Bronchial epithelial cell (primary cell): ENCODE data around the gene IRX2. TPM values are rescaled to one million over a fixed set of nuclear protein-coding genes. Genes with fewer than 3 reads are reported as not detected.

Experiments
- DNase-seq: peaks from one replicate; pipeline ENCODE4 v3.0.0-alpha.2; 2010; ENCODE audit warnings: low read depth
- FAIRE-seq: peaks from 2 replicates; lab custom pipeline; 2011; peaks lifted over from hg19 to GRCh38; lab: Jason Lieb, UNC
- H3K27me3 ChIP-seq: 2 replicates; pipeline ENCODE4 v1.5.1; 2011; ENCODE audit warnings: low read length; ENCODE audit not compliant: control insufficient read depth, insufficient read depth
- H3K36me3 ChIP-seq: 2 replicates; pipeline ENCODE4 v1.5.1; 2011; ENCODE audit warnings: low read length; ENCODE audit not compliant: control insufficient read depth, insufficient read depth
- H3K4me3 ChIP-seq: 2 replicates; pipeline ENCODE4 v1.5.1; 2011; ENCODE audit warnings: mild to moderate bottlenecking, low read depth, low read length, control low read depth
- CTCF ChIP-seq: IDR thresholded peaks from 2 replicates; pipeline ENCODE4 v1.5.1; 2011; ENCODE audit warnings: mild to moderate bottlenecking, moderate library complexity, low read length, control low read depth, inconsistent platforms; ENCODE audit not compliant: insufficient read depth, severe bottlenecking
- total RNA-seq: library from RNA; depleted of rRNA; stranded (reverse); fragments of >200 nt; gene quantifications from 2 replicates; pipeline ENCODE4 v1.2.1, GENCODE V29; 2014

IRX2 gene
- total RNA-seq, 1 donor from 2014 or later: 14.0 TPM

DNA sequence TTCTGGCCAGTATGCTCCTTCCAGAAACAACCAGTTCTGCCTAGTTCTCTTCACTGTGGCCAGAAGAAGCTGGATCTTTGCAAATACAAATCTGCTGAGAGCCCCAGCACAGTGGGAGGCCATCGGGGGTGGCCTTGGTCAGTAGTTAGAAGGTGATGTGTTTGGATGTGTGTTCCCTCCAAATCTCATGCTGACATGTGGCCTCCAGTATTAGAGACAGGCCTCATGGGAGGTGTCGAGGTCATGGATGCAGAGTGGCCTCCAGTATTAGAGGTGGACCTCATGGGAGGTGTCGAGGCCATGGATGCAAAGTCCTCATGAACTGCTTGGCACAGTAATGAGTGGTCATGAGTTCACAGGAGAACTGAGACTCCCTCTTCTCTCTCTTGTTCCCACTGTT is 7.6 kb upstream of the IRX2 start:
- Histone ChIP-seq H3K27me3 (no peaks in the 10 kb centered on the region), H3K4me3 (no peak overlapping the region), H3K36me3 (no peaks in the 10 kb centered on the region)
- no peak for FAIRE-seq
- no peak for TF ChIP-seq CTCF
- no peak for DNase-seq

- peak; percentile 91 for DNase-seq
- no peak for FAIRE-seq
- TF ChIP-seq CTCF: no peak
- Histone ChIP-seq H3K4me3 (no peak overlapping the region), H3K36me3 (no peaks in the 10 kb centered on the region), H3K27me3 (no peaks in the 10 kb centered on the region)
Measured at GRCh38 chr5:2758632-2759031, 7.2 kb upstream of the IRX2 start.

- Histone ChIP-seq H3K4me3 (no peak overlapping the region), H3K36me3 (no peaks in the 10 kb centered on the region), H3K27me3 (no peaks in the 10 kb centered on the region)
- peak; percentile 99 for DNase-seq
- TF ChIP-seq CTCF: no peak
- peak; percentile 93 for FAIRE-seq
Measured at GRCh38 chr5:2757563-2758351, 6.3 kb upstream of the IRX2 start.

DNA sequence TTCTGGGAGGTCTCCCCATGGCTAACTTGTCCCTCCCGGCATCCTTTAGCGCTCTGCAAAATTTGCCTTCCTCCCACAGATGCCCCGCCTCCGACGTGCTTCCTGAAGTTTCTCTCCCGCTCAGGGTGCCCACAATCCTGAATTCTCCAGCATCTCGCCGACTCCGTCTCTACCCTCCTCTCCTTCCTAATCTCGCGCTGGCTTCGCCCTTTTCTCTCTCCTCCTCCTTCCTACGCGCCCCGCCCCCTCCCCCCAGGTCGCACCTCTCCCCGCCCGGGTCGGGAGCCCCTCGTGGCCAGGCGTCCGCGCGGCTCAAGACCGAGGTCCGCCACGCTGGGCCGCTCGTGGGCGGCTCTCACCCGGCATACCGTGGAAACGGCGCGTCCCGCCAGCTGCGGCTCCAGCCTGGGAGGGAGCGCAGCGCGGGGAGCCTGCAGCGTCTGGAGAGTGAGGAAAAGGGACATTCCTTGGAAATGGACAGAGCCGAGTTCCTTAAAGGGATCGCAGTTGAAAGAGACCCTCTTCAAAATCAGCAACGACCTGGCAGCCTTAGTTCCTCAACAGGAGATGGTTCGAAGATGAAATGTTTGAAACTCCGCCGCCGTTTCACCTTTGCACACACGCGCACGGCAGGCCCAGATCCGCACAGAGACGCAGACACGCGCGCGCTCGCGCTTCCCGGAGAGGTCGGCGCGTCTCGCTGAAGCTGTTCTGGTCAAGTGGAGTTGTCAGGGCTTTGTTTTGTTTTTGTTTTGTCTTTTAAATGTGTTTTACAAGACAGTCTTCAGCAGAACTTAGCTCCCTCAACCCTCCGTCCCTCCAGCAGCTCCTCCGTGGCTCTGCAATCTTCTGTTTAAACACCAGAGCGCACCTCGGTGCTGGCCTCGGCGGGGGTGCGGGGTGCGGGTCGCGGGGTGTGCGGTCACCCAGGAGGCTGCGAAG is 5.0 kb upstream of the IRX2 start:
- DNase-seq (peak; percentile 66), FAIRE-seq (no peak)

GRCh38 chr5:2755681-2756171 is 4.2 kb upstream of the IRX2 start:
- TF ChIP-seq CTCF: no peak
- Histone ChIP-seq H3K36me3 (no peaks in the 10 kb centered on the region), H3K4me3 (peak overlapping the region; percentile 35), H3K27me3 (no peaks in the 10 kb centered on the region)
- no peak for DNase-seq
- no peak for FAIRE-seq

More for the DNA sequence above, 5.0 kb upstream of the IRX2 start:
- no peaks in the 10 kb centered on the region for H3K27me3 ChIP-seq
- no peak for TF ChIP-seq CTCF
- no peaks in the 10 kb centered on the region for H3K36me3 ChIP-seq
- peak overlapping the region; percentile 35 for H3K4me3 ChIP-seq
